GM12878 (cell line): Measurements from ENCODE around the gene ZGLP1. TPM values are rescaled to one million over a fixed set of nuclear protein-coding genes. Genes with fewer than 3 reads are reported as not detected.
A peak's percentile ranks its signal among the peaks of the same experiment; 100 is the strongest.

Source experiments
- ATAC-seq: fragments of 200-7000 bp; cut with Tn5 transposase; 3 replicates; pipeline ENCODE4 v1.9.1; 2020; ENCODE audit warnings: mild to moderate bottlenecking, moderate library complexity
- BruUV-seq: library from RNA; stranded (reverse); fragments of 400-500 nt; replicated peaks from 2 replicates; lab custom pipeline; 2021; lab: Mats Ljungman, UMichigan
- CTCF ChIA-PET: fragments of 300-600 bp; sonication (Branson Sonifier 250); formaldehyde crosslinking; extraction: SDS; loops from one replicate; lab custom pipeline; 2021; ENCODE audit warnings: inconsistent platforms; lab: Yijun Ruan, JAX
- POLR2A ChIA-PET: fragments of 350-600 bp; formaldehyde crosslinking; extraction: SDS; loops from one replicate; lab custom pipeline; 2021; ENCODE audit warnings: inconsistent platforms; lab: Charles Lee
- RAD21 ChIA-PET: fragments of 300-600 bp; sonication (Branson Sonifier 250); formaldehyde crosslinking; loops from one replicate; lab custom pipeline; 2023; ENCODE audit warnings: antibody characterized with exemption; ENCODE audit not compliant: unreplicated experiment; lab: Charles Lee
- SMC1A ChIA-PET: fragments of 300-600 bp; sonication (Branson Sonifier 250); formaldehyde crosslinking; loops from one replicate; lab custom pipeline; 2023; ENCODE audit not compliant: unreplicated experiment, uncharacterized antibody; lab: Charles Lee
- DNase-seq: peaks from one replicate; pipeline ENCODE4 v3.0.0-alpha.2; 2011; ENCODE audit warnings: low read depth, low spot score
- FAIRE-seq: peaks from 3 replicates; lab custom pipeline; 2011; peaks lifted over from hg19 to GRCh38; lab: Jason Lieb, UNC
- H2AFZ ChIP-seq: 2 replicates; pipeline ENCODE4 v1.6.0; 2011; ENCODE audit warnings: low read depth, low read length, control low read depth; ENCODE audit not compliant: control insufficient read depth
- H3K27ac ChIP-seq: 2 replicates; pipeline ENCODE4 v1.5.1; 2011; ENCODE audit warnings: control low read depth; ENCODE audit not compliant: control insufficient read depth, insufficient read depth
- H3K27me3 ChIP-seq, 2 experiments: replicated peaks in 1 of 2; 2 replicates each; pipeline versions ENCODE4 v1.6.0 to v1.6.1; 2011; ENCODE audit warnings: low read length in 1 of 2; ENCODE audit not compliant: control insufficient read depth in 2 of 2, insufficient read depth in 2 of 2
- H3K36me3 ChIP-seq, 2 experiments: 2 replicates each; pipeline ENCODE4 v1.5.1; 2011; ENCODE audit warnings: low read length in 1 of 2; ENCODE audit not compliant: control insufficient read depth in 2 of 2, insufficient read depth in 2 of 2
- H3K4me1 ChIP-seq: 2 replicates; pipeline ENCODE4 v1.6.1; 2011; ENCODE audit warnings: mild to moderate bottlenecking, low read length, moderate library complexity, mixed read lengths; ENCODE audit not compliant: control insufficient read depth, insufficient read depth
- H3K4me2 ChIP-seq: 2 replicates; pipeline ENCODE4 v1.6.0; 2011; ENCODE audit warnings: control low read depth; ENCODE audit not compliant: control insufficient read depth, insufficient read depth
- H3K4me3 ChIP-seq: fragments of 200-600 bp; sonication (generic); 2 replicates; pipeline ENCODE4 v1.5.1; 2016
- H3K79me2 ChIP-seq: 2 replicates; pipeline ENCODE4 v1.6.0; 2011; ENCODE audit warnings: low read length; ENCODE audit not compliant: control insufficient read depth, insufficient read depth
- H3K9ac ChIP-seq: 2 replicates; pipeline ENCODE4 v1.8.0; 2011; ENCODE audit warnings: low read length, control low read depth, mixed read lengths; ENCODE audit not compliant: control insufficient read depth, insufficient read depth
- H3K9me3 ChIP-seq: replicated peaks from 3 replicates; pipeline ENCODE4 v1.5.1; 2011; ENCODE audit warnings: mild to moderate bottlenecking, low read length; ENCODE audit not compliant: control insufficient read depth, insufficient read depth
- H4K20me1 ChIP-seq: 2 replicates; pipeline ENCODE4 v1.6.0; 2011; ENCODE audit not compliant: control insufficient read depth, insufficient read depth
- KAT2A ChIP-seq: conservative IDR thresholded peaks from 2 replicates; pipeline ENCODE4 v1.6.1; 2011; ENCODE audit warnings: low read depth, low read length; ENCODE audit not compliant: control insufficient read depth
- SREBF1 ChIP-seq: IDR thresholded peaks from 2 replicates; pipeline ENCODE4 v1.6.1; 2012; ENCODE audit warnings: mild to moderate bottlenecking, low read length
- WGBS: methylation state at CpG from one replicate; pipeline ENCODE4 v1.1.6; 2016; ENCODE audit warnings: low lambda C conversion rate; ENCODE audit not compliant: insufficient replicate concordance, insufficient coverage; ENCODE audit errors: missing lambda C conversion rate; 5-methylcytosine and 5-hydroxymethylcytosine counted together
- in situ Hi-C: fragments of 300-500 bp; cut with MboI; formaldehyde crosslinking; loops from 9 replicates; pipeline ENCODE4 v1.14.3; 2018; ENCODE audit warnings: mixed read lengths
- intact Hi-C: fragments of 100-400 bp; cut with micrococcal nuclease; formaldehyde crosslinking; loops from one replicate; pipeline ENCODE4 v1.14.2; 2022; ENCODE audit not compliant: unreplicated experiment
- polyA plus RNA-seq, 11 experiments: library from polyadenylated mRNA; depleted of rRNA in 4 of 11; unstranded in 6 of 11; stranded (reverse) in 5 of 11; fragments of >200 nt; fragmentation: Nextera tagmentation in 4 of 11; fragmentation: Illumina TruSeq in 1 of 11; extraction: Ambion mirVana in 4 of 11; extraction: Trizol in 1 of 11; gene quantifications; 1 replicate in 1 of 11; 2 replicates in 10 of 11; pipeline versions ENCODE4 v1.2.1 to v1.2.3, GENCODE V29; 2011 to 2016; ENCODE audit warnings: inconsistent platforms in 2 of 11, missing spikeins in 2 of 11, low read depth in 1 of 11
- small RNA-seq: library from RNA; depleted of rRNA; stranded (forward); fragments of <200 nt; gene quantifications from one replicate; pipeline ENCODE3, GENCODE V24; 2014
- total RNA-seq, 4 experiments: library from RNA; depleted of rRNA in 3 of 4; stranded (reverse); fragments of >200 nt in 3 of 4; fragmentation: Illumina TruSeq in 1 of 4; extraction: Trizol in 1 of 4; gene quantifications; 2 replicates each; pipeline versions ENCODE4 v1.2.1 to v1.2.3, GENCODE V29; 2013 to 2021

Gene ZGLP1
- total and polyA plus RNA-seq, 10 of the 15 experiments (the other 5 are each of a cell fraction or from before 2014, with no cell fraction given): 0.29 to 5.6 (median 1.3) TPM

DNA sequence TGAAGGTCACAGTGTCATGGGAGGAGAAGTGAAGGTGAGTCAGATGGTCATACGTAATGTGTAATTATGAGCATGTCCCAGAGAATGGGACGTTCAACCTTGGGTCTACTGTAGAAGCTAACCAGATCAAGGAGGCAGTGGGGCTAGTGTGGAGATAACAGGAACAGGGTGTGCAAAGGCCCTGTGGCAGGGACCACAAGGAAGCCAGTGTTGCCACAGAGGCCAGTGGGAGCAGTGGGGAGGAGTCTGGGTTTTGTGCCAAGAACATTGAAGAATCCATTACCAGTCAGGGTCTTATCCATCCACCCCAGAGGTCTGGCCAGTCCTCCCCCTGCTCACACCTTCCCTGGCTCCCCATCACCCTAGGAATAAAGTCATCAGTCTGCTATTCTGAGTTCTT is 54.3 kb downstream of the ZGLP1 start:
- WGBS: 64% methylated on average over 2 of the region's 2 CpGs

More for the DNA sequence above, 54.3 kb downstream of the ZGLP1 start:
- no peak for TF ChIP-seq SREBF1
- TF ChIP-seq KAT2A: no peak
- H3K4me3 ChIP-seq: no peak overlapping the region
- ChIA-PET SMC1A (no interaction called here), POLR2A (no interaction called here), RAD21 (no interaction called here), CTCF (interaction anchor here (1.2 to 1.7 kb wide), 2 partner anchors 133 to 135 kb away, joined by 4 to 5 read pairs; no protein-coding TSS in a partner anchor)
- no peak overlapping the region for H3K9ac ChIP-seq
- H3K79me2 ChIP-seq: peaks cover 22% of the 10 kb centered on the region
- H4K20me1 ChIP-seq: no peaks in the 10 kb centered on the region
- in situ Hi-C loops (loop anchor here (5.0 kb wide), 1 partner anchor 318 kb away; the partner anchor contains the start of gene OLFM2), intact Hi-C loops (no loop called here)
- peaks cover 16% of the 10 kb centered on the region for H3K4me1 ChIP-seq
- H3K4me2 ChIP-seq: no peak overlapping the region
- H3K27ac ChIP-seq: no peak overlapping the region
- no peak overlapping the region for H2AFZ ChIP-seq
- no peak for FAIRE-seq
- BruUV-seq: TSS peak; percentile 48
- peaks cover 22 to 23% of the 10 kb centered on the region in 2 experiments; a peak in 3 of 4 replicates for H3K36me3 ChIP-seq
- no peaks in the 10 kb centered on the region for H3K27me3 ChIP-seq
- no peak for ATAC-seq
- H3K9me3 ChIP-seq: no peaks in the 10 kb centered on the region; the same call in 2 of the 3 replicates
- DNase-seq: no peak

Small RNAs within 50 kb of the gene (small RNA-seq; reads per million reads assigned to genes)
- not detected for gene AC011511.1
- not detected for gene AC011511.4

Other genes starting within 250 kb of the ZGLP1 start
Only the 7 nearest of the 20 such genes appear.
- 196 and 221 TPM in 2 replicates for gene MRPL4, start 57.6 kb downstream of the ZGLP1 start, total RNA-seq (2014; rRNA removed)
- gene MRPL4, start 57.6 kb downstream of the ZGLP1 start, total RNA-seq (2014; rRNA removed; fragmentation: Illumina TruSeq; extraction: Trizol): 36.4 and 44.4 TPM in 2 replicates
- gene MRPL4, start 57.6 kb downstream of the ZGLP1 start, total RNA-seq (2021): 162 and 169 TPM in 2 replicates
- gene MRPL4, start 57.6 kb downstream of the ZGLP1 start, polyA plus RNA-seq (2011; rRNA removed): 16.6 and 56.2 TPM in 2 replicates
- 9.5 and 44.4 TPM in 2 replicates for gene MRPL4, start 57.6 kb downstream of the ZGLP1 start, polyA plus RNA-seq (2014; fragmentation: Illumina TruSeq; extraction: Trizol)
- 1 to 10 TPM in 1 of 2 experiments, under 1 TPM in 1; 0.79 to 5.8 TPM for gene MRPL4, start 57.6 kb downstream of the ZGLP1 start, polyA plus RNA-seq (2014; fragmentation: Nextera tagmentation; extraction: Ambion mirVana)
- 174 and 217 TPM in 2 replicates for gene MRPL4, start 57.6 kb downstream of the ZGLP1 start, polyA plus RNA-seq (2014; rRNA removed)
- 100 to 1,000 TPM; 183 to 186 TPM for gene MRPL4, start 57.6 kb downstream of the ZGLP1 start, polyA plus RNA-seq (2016; fragmentation: Nextera tagmentation; extraction: Ambion mirVana)
- 72.9 and 77.7 TPM in 2 replicates for gene ICAM1, start 38.7 kb downstream of the ZGLP1 start, total RNA-seq (2014; rRNA removed)
- gene ICAM1, start 38.7 kb downstream of the ZGLP1 start, total RNA-seq (2014; rRNA removed; fragmentation: Illumina TruSeq; extraction: Trizol): 49.4 and 52.6 TPM in 2 replicates
- 69.7 and 71.0 TPM in 2 replicates for gene ICAM1, start 38.7 kb downstream of the ZGLP1 start, total RNA-seq (2021)
- gene ICAM1, start 38.7 kb downstream of the ZGLP1 start, polyA plus RNA-seq (2011; rRNA removed): 46.8 and 115 TPM in 2 replicates
- 61.9 and 67.8 TPM in 2 replicates for gene ICAM1, start 38.7 kb downstream of the ZGLP1 start, polyA plus RNA-seq (2014; fragmentation: Illumina TruSeq; extraction: Trizol)
- 10 to 100 TPM in 1 of 2 experiments, 1 to 10 TPM in 1; 7.6 to 14.8 TPM for gene ICAM1, start 38.7 kb downstream of the ZGLP1 start, polyA plus RNA-seq (2014; fragmentation: Nextera tagmentation; extraction: Ambion mirVana)
- gene ICAM1, start 38.7 kb downstream of the ZGLP1 start, polyA plus RNA-seq (2014; rRNA removed): 67.9 and 74.4 TPM in 2 replicates
- gene ICAM1, start 38.7 kb downstream of the ZGLP1 start, polyA plus RNA-seq (2016; fragmentation: Nextera tagmentation; extraction: Ambion mirVana): 10 to 100 TPM; 35.0 to 41.9 TPM
- 2.4 and 3.0 TPM in 2 replicates for gene ICAM4, start 22.9 kb downstream of the ZGLP1 start, total RNA-seq (2014; rRNA removed)
- gene ICAM4, start 22.9 kb downstream of the ZGLP1 start, total RNA-seq (2014; rRNA removed; fragmentation: Illumina TruSeq; extraction: Trizol): 1.2 and 1.3 TPM in 2 replicates
- 2.1 and 2.6 TPM in 2 replicates for gene ICAM4, start 22.9 kb downstream of the ZGLP1 start, total RNA-seq (2021)
- gene ICAM4, start 22.9 kb downstream of the ZGLP1 start, polyA plus RNA-seq (2011; rRNA removed): 0.20 and 0.31 TPM in 2 replicates
- gene ICAM4, start 22.9 kb downstream of the ZGLP1 start, polyA plus RNA-seq (2014; fragmentation: Illumina TruSeq; extraction: Trizol): 0.29 and 0.63 TPM in 2 replicates
- under 1 TPM; 0.69 to 0.72 TPM for gene ICAM4, start 22.9 kb downstream of the ZGLP1 start, polyA plus RNA-seq (2014; fragmentation: Nextera tagmentation; extraction: Ambion mirVana)
- 3.0 and 3.4 TPM in 2 replicates for gene ICAM4, start 22.9 kb downstream of the ZGLP1 start, polyA plus RNA-seq (2014; rRNA removed)
- gene ICAM4, start 22.9 kb downstream of the ZGLP1 start, polyA plus RNA-seq (2016; fragmentation: Nextera tagmentation; extraction: Ambion mirVana): 1 to 10 TPM; 4.1 to 5.1 TPM
- 0.76 and 1.3 TPM in 2 replicates for gene ICAM5, start 19.9 kb downstream of the ZGLP1 start, total RNA-seq (2014; rRNA removed)
- 0.36 and 0.55 TPM in 2 replicates for gene ICAM5, start 19.9 kb downstream of the ZGLP1 start, total RNA-seq (2014; rRNA removed; fragmentation: Illumina TruSeq; extraction: Trizol)
- gene ICAM5, start 19.9 kb downstream of the ZGLP1 start, total RNA-seq (2021): 3.0 and 4.6 TPM in 2 replicates
- 1.4 and 3.5 TPM in 2 replicates for gene ICAM5, start 19.9 kb downstream of the ZGLP1 start, polyA plus RNA-seq (2011; rRNA removed)
- gene ICAM5, start 19.9 kb downstream of the ZGLP1 start, polyA plus RNA-seq (2014; fragmentation: Illumina TruSeq; extraction: Trizol): 0.48 TPM in 1 of 2 replicates, not detected in the other
- gene ICAM5, start 19.9 kb downstream of the ZGLP1 start, polyA plus RNA-seq (2014; fragmentation: Nextera tagmentation; extraction: Ambion mirVana): not detected
- 3.2 and 4.6 TPM in 2 replicates for gene ICAM5, start 19.9 kb downstream of the ZGLP1 start, polyA plus RNA-seq (2014; rRNA removed)
- gene ICAM5, start 19.9 kb downstream of the ZGLP1 start, polyA plus RNA-seq (2016; fragmentation: Nextera tagmentation; extraction: Ambion mirVana): under 1 TPM; 0.14 to 0.59 TPM
- gene FDX2, start 6.2 kb upstream of the ZGLP1 start, total RNA-seq (2014; rRNA removed): 19.5 and 29.0 TPM in 2 replicates
- gene FDX2, start 6.2 kb upstream of the ZGLP1 start, total RNA-seq (2014; rRNA removed; fragmentation: Illumina TruSeq; extraction: Trizol): 15.0 and 16.2 TPM in 2 replicates
- 22.4 and 24.6 TPM in 2 replicates for gene FDX2, start 6.2 kb upstream of the ZGLP1 start, total RNA-seq (2021)
- 5.0 and 12.4 TPM in 2 replicates for gene FDX2, start 6.2 kb upstream of the ZGLP1 start, polyA plus RNA-seq (2011; rRNA removed)
- gene FDX2, start 6.2 kb upstream of the ZGLP1 start, polyA plus RNA-seq (2014; fragmentation: Illumina TruSeq; extraction: Trizol): 5.9 and 24.9 TPM in 2 replicates
- 1 to 10 TPM; 1.4 to 4.1 TPM for gene FDX2, start 6.2 kb upstream of the ZGLP1 start, polyA plus RNA-seq (2014; fragmentation: Nextera tagmentation; extraction: Ambion mirVana)
- 31.7 TPM in 2 replicates for gene FDX2, start 6.2 kb upstream of the ZGLP1 start, polyA plus RNA-seq (2014; rRNA removed)
- 10 to 100 TPM; 34.4 to 50.4 TPM for gene FDX2, start 6.2 kb upstream of the ZGLP1 start, polyA plus RNA-seq (2016; fragmentation: Nextera tagmentation; extraction: Ambion mirVana)
- gene RAVER1, start 23.7 kb upstream of the ZGLP1 start, total RNA-seq (2014; rRNA removed): 16.1 and 24.5 TPM in 2 replicates
- 3.3 and 5.1 TPM in 2 replicates for gene RAVER1, start 23.7 kb upstream of the ZGLP1 start, total RNA-seq (2014; rRNA removed; fragmentation: Illumina TruSeq; extraction: Trizol)
- gene RAVER1, start 23.7 kb upstream of the ZGLP1 start, total RNA-seq (2021): 83.5 and 87.0 TPM in 2 replicates
- 0.91 and 1.5 TPM in 2 replicates for gene RAVER1, start 23.7 kb upstream of the ZGLP1 start, polyA plus RNA-seq (2011; rRNA removed)
- 1.0 and 4.8 TPM in 2 replicates for gene RAVER1, start 23.7 kb upstream of the ZGLP1 start, polyA plus RNA-seq (2014; fragmentation: Illumina TruSeq; extraction: Trizol)
- gene RAVER1, start 23.7 kb upstream of the ZGLP1 start, polyA plus RNA-seq (2014; fragmentation: Nextera tagmentation; extraction: Ambion mirVana): under 1 TPM; 0.03 to 0.05 TPM
- 19.2 and 33.9 TPM in 2 replicates for gene RAVER1, start 23.7 kb upstream of the ZGLP1 start, polyA plus RNA-seq (2014; rRNA removed)
- gene RAVER1, start 23.7 kb upstream of the ZGLP1 start, polyA plus RNA-seq (2016; fragmentation: Nextera tagmentation; extraction: Ambion mirVana): 10 to 100 TPM; 54.7 to 71.6 TPM
- gene ICAM3, start 29.8 kb upstream of the ZGLP1 start, total RNA-seq (2014; rRNA removed): 134 and 152 TPM in 2 replicates
- 98.9 and 106 TPM in 2 replicates for gene ICAM3, start 29.8 kb upstream of the ZGLP1 start, total RNA-seq (2014; rRNA removed; fragmentation: Illumina TruSeq; extraction: Trizol)
- gene ICAM3, start 29.8 kb upstream of the ZGLP1 start, total RNA-seq (2021): 146 and 160 TPM in 2 replicates
- gene ICAM3, start 29.8 kb upstream of the ZGLP1 start, polyA plus RNA-seq (2011; rRNA removed): 67.0 and 125 TPM in 2 replicates
- gene ICAM3, start 29.8 kb upstream of the ZGLP1 start, polyA plus RNA-seq (2014; fragmentation: Illumina TruSeq; extraction: Trizol): 20.4 and 61.1 TPM in 2 replicates
- 10 to 100 TPM in 1 of 2 experiments, 1 to 10 TPM in 1; 5.5 to 29.2 TPM for gene ICAM3, start 29.8 kb upstream of the ZGLP1 start, polyA plus RNA-seq (2014; fragmentation: Nextera tagmentation; extraction: Ambion mirVana)
- 146 and 156 TPM in 2 replicates for gene ICAM3, start 29.8 kb upstream of the ZGLP1 start, polyA plus RNA-seq (2014; rRNA removed)
- gene ICAM3, start 29.8 kb upstream of the ZGLP1 start, polyA plus RNA-seq (2016; fragmentation: Nextera tagmentation; extraction: Ambion mirVana): 10 to 100 TPM; 73.6 to 75.6 TPM